Endometrial microvascular endothelial cells (primary cell): ENCODE results near the gene ERO1B. TPM values are rescaled to one million over a fixed set of nuclear protein-coding genes. Genes with fewer than 3 reads are reported as not detected.
"Not testable (repeated sequence)": the region's sequence is repeated elsewhere in the genome, so short reads cannot be mapped to it uniquely, and the experiment has no call there.

Source experiments
- in situ Hi-C: cut with HindIII; loops from 2 replicates; pipeline ENCODE4 v1.10.0; 2017; ENCODE audit warnings: low sequenced_read_pairs, low pct_unique_long_range_greater_than_20kb; ENCODE audit errors: inconsistent ontology term
- total RNA-seq: library from RNA; depleted of rRNA; stranded (reverse); fragments of >200 nt; gene quantifications from one replicate; pipeline ENCODE4 v1.2.3, GENCODE V29; 2015; ENCODE audit errors: inconsistent ontology term

The ERO1B gene, protein sequence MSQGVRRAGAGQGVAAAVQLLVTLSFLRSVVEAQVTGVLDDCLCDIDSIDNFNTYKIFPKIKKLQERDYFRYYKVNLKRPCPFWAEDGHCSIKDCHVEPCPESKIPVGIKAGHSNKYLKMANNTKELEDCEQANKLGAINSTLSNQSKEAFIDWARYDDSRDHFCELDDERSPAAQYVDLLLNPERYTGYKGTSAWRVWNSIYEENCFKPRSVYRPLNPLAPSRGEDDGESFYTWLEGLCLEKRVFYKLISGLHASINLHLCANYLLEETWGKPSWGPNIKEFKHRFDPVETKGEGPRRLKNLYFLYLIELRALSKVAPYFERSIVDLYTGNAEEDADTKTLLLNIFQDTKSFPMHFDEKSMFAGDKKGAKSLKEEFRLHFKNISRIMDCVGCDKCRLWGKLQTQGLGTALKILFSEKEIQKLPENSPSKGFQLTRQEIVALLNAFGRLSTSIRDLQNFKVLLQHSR
- total RNA-seq = 0.65 TPM

DNA sequence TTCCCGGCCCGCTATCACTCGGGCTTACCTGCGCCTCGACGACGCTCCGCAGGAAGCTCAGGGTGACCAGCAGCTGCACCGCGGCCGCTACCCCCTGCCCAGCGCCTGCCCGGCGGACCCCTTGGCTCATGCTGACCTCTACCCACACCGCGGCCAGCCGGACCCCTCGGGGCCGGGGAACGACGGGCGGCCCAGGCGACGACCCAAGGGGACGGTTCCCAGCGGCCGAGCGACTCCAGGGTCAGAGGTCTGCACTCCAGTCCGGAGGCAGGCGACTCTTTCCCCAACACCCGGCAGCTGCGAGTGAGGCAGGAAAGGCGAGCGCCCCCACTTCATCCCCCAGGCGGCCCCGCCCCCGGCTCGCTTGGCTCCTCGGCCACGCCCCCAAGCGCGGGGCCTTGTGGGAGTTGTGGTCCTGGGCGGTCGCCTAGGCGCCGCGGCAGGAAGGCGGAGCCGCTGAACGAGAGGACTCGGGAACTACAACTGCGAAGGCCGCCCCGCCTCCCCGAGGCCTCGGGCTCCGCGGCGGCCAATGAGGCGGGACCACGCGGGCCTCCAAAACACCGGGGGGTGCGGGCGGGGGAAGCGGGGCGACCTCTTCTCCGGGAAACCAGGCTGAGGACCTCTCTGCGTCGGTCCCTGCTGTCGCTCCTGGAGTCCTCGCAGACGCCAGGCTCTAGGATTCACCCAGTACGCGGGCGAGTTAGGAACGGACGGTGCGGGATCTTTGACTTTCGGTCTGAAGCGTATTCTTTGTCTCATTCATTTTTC is at the start of gene ERO1B:
ERO1B (minus strand) TSS at position 305 of the 771 bp plus-strand sequence; CDS start at position 130, 175 bp downstream.
- in situ Hi-C loops = no loop called here

DNA sequence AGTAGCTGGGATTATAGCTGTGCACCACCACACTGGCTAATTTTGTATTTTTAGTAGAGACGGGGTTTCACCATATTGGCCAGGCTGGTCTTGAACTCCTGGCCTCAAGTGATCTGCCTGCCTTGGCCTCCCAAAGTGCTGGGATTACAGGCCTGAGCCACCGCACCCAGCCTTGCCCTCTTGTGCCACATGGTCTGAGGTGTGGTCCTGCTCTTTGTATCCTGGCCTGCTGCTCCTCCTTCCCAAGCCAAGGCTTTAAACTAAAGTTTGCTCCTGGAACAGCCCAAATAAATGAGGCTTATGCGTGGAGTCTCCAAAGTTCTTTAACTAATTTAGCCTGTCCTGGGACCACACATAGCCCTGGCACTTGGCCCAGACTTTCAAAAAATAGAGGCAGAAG is 49.7 kb upstream of the ERO1B start:
- in situ Hi-C loops = not testable (repeated sequence)

DNA sequence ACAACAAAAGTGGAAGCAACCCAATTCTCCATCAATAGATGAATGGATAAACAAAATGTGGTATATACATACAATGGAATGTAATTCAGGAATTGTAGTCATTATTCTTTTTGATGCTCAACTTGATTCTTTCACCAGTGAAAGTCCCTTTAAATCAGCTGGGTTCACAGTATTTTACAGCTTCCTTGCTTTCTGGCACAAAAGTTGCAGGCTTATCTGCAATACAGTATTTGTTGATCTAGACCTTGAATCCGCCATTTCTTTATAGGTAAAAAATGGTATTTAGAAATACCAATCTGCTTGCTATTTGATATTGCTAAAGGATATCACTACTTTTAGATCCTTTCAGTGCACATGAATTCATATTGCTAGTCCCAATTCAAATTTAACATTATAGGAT is 44.7 kb upstream of the ERO1B start:
- in situ Hi-C loops = no loop called here

DNA sequence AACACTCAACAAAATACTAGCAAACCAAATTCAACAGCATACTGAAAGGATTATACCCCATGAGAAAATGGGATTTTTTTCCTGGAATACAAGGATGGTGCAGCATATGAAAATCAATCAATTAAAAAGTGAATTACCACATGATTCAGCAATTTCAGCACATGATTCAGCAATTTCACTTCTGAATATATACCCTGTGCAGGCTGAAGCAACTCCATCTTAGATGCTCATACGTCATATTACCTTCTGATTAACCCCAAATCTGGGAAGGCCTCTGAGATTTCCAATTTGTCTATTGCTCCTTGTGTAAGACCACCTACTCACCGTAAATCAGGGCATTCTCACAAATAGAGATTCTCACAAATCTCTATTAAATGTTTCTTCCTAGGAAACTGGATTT is 43.8 kb upstream of the ERO1B start:
- in situ Hi-C loops = no loop called here

DNA sequence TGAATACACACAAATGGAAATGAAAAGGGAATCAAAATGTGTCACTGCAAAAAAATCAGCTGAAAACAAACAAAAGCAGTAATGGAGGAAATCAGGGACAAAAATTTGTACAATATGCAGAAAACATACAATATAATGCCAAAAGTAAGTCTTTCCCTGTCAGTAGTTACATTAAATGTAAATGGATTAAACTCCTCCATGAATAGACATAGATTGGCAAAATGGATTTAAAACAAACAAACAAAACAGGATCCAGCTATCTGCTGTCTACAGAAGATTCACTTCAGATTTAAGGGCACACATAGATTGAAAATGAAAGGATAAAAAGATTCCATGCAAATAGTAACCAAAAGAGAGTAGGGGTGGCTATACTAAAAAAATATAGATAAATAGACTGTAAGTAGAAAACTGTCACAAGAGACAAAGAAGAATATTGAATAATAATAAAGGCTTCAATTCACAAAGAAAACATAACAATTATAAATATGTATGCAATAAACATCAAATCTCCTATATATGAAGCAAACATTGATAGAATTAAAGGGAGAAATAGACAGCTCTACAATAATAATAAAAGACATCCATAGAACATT is 42.2 kb upstream of the ERO1B start:
- in situ Hi-C loops = no loop called here

DNA sequence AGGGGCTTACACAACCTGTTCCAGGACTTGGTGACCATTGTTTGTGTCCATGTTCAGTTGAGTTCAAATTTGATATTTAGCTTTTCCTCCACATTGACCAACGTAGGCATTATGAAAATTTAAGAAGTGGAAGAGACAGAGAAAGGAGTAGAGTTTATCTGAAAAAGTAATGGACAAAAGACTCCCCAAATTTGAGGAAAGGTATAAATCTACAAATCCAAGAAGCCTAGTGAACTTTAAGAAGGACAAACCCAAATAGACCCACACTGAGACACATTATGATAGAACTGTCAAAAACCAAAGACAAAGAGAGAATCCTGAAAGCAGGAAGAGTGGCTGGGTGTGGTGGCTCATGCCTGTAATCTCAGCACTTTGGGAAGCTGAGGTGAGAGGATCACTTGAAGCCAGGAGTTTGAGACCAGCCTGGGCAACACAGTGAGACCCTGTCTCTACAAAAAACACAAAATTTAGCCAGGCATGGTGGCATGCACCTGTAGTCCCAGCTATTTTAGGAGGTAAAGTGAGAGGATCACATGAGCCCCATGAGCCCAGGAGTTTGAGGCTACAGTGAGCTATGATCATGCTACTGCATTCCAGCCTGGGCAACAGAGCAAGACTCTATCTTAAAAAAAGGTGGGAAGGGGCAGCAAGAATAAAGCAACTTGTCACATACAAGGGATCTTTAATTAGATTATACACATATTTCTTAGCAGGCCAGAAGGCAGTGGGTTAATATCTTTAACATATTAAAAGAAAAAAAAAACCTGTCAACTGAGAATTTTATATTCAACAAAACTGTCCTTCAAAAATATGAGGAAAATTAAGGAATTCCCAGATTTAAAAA is 41.0 kb upstream of the ERO1B start:
- in situ Hi-C loops = no loop called here

DNA sequence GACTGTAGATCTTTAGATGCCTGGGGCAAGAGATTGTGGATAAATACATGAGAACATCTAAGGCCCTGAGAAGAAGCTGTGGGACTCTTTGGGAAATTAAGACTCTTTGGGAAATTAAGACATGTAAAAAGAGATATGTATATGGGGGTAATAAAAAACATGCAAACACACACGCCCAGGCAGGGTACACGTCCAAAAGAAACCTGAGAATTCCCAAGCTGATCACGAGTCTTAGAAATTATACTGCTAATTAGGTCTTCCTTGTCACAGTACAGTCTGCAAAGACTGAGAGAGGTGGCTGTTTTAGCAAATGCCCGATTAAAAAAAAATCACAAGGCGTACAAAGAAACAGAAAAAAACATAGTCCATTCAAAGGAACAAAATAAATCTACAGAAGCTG is 39.3 kb upstream of the ERO1B start:
- in situ Hi-C loops = no loop called here

DNA sequence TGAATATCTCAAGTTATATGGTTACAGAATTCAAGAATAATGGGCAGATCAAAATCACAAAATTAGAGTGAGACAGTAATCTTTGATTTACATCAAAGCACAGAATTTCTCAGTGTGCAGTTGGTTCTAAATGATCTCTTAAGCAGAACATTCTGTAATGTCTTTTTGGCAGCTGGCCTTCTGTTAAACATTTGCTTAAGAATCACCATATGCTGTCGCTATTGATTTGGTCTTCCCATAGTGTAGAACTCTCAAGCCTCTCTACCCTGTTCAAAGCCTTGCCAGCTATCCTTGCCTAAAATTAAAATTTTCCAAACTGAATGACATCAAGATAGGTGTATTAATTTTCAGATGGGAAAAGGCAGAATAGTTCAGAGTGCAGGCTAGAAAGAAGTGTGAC is 38.9 kb upstream of the ERO1B start:
- in situ Hi-C loops = no loop called here

DNA sequence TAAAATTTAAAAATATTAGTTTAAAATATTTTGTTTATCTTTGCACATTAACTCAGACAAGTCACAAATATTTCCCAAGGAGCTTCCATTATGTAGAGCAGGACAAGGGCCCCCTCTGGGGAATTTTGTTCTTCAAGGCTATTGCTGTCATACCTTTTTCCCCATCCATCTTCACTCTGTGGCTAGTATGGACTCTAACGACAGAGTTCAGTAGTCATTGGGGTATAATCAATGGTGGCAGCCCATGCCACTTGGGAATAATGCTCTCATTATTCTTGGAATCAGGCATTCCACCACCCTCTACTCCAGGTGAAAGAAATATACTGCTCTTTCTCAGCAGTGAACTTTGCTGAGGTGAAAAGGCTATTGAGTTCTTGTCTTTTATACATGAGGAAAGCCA is 38.5 kb upstream of the ERO1B start:
- in situ Hi-C loops = no loop called here

DNA sequence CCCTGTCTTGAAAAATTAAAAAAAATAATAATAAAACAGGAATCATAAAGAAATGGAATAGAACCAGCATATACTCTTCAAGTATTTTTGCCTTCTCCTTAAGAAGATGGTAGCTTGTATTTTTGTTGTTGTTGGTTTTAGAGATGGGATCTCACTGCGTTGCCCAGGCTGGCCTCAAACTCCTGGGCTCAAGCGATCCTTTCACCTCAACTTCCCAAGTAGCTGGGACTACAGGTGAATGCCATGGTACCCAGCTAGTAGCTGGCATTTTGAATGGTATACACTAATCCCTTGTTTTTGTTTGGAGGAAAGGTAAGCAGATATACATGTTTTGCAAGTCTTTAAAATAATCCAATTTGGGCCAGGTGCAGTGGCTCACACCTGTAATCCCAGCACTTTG is 34.7 kb upstream of the ERO1B start:
- in situ Hi-C loops = no loop called here

DNA sequence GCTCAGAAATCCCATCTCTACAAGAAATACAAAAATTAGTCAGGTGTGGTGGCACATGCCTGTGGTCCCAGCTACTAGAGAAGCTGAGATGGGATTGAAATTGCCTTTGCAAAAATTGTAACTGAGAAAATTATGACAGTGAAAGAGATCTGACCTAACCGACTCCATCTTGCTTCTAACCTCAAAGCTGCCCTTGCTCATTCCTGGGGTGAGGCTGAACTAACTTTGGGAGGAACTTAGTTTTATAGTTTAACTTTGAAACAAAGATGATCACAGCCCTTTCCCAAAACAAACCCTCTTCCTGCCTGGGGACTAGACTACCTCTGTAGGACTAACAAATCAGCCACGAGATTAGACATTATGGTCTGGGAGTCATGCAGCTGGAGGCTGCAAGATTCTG is 33.8 kb upstream of the ERO1B start:
- in situ Hi-C loops = no loop called here

DNA sequence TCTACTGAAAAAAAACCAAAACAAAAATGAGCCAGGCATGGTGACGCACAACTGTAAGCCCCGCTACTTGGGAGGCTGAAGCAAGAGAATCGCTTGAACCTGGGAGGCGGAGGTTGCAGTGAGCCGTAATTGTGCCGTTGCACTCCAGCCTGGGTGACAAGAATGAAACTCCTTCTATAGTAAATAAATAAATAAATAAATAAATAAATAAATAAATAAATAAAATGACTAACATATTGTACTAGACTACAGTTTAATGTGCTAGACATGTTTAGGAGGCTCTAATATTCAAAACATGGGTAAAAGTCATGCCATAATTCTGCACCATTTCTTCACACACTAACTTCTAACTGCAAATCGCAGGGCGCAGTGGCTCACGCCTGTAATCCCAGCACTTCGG is 33.3 kb upstream of the ERO1B start:
- in situ Hi-C loops = no loop called here

DNA sequence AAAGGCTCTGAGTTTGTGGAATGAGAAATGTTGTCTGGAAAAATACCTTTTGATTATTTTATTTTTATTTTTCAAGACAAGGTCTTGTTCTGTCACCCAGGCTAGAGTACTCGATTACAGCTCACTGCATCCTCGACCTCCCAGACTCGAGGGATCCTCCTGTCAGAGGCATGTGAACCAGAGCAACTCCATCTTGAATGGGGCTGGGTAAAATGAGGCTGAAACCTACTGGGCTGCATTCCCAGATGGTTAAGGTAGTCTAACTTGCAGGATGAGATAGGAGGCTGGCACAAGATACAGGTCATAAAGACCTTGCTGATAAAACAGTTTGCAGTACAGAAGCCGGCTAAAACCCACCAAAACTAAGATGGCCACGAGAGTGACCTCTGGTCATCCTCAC is 32.3 kb upstream of the ERO1B start:
- in situ Hi-C loops = not testable (repeated sequence)

DNA sequence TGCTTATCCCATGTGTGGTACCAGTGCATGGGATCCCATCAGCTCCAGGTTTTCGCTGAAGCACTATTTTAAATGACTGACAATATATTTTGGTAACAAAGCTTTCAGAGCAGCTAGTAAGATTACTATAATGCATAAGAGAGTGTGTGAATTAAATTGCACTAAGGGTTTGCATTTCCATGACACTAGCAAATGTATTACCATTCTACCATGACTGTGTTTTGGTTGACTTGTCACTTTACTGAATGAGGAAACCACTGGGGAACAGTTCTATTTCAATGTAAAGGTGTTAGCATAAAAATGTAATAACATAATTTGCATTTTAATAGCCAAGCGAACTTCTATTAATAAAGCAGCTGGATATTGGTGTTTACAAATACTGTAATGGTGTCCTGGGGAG is 31.7 kb upstream of the ERO1B start:
- in situ Hi-C loops = no loop called here

DNA sequence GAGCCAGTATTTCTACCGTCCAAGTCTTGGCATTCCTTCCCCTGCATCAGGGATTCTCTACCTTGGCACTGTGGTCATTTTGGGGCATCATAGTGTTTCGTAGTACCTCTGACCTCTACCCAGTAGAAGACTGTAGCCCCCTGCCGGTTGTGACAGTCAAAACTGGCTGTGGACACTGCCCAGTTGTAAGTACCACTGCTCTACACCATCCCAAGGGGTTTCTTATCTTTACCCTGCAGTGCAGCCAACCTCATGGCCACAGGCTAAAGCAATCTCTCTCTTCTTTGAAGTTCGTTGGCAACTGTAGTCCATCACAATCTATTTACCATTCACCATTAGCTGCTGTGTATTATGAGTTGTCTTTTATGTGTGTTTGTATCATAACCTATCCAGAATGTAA is 29.3 kb upstream of the ERO1B start:
- in situ Hi-C loops = no loop called here

DNA sequence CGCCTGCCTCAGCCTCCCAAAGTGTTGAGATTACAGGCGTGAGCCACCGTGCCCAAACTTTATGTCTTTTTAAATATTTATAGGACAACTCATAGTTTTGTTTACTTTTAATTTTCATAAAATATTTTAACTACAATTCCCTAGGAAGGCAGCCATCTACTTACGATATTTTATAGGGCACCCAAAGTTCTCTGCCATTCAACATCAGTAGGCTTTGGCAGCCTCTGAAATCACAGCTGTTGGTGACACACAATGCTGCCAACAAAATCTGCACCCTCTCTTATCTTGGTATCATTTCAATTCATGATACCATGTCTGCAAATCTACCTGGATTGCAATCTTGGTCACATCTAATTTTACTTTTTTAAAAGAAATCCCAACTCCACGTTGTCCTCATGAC is 27.1 kb upstream of the ERO1B start:
- in situ Hi-C loops = no loop called here

DNA sequence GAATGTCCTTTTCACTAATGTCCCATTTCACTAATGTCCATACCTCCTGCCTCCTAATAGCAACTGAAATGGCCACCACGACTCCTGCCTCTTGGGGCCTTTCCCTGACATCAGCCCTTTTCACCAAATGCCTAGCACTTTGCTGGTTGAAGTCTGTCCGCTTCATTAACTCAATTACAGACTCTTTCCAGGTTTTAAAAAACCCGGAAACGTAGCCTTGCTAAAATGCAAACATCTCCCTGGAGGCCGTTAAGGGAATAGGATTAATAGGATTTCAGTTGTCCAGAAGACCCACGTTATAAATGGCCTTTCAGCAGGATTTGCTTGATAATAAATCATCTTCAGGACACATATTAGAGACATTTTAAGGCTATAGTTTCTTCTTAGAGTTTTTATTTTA is 25.7 kb upstream of the ERO1B start:
- in situ Hi-C loops = no loop called here

DNA sequence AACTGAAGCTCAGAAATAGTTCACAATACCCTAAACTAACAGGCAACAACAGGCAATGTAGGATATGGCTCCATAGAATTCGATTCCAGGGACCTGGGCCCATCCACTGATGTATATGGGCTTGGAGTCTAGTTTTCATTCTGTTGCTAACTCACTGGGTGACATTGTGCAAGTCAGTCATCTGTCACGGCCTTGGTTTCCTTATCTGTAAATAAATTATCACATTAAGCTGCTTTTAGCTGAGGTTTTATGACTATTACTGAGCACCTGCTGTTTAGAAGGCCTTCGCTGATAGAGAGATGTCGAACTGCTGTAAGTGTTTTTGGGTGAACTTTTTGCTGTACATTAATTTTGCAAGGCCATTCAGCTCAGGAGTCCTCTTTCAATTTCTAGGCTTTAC is 22.9 kb upstream of the ERO1B start:
- in situ Hi-C loops = no loop called here

DNA sequence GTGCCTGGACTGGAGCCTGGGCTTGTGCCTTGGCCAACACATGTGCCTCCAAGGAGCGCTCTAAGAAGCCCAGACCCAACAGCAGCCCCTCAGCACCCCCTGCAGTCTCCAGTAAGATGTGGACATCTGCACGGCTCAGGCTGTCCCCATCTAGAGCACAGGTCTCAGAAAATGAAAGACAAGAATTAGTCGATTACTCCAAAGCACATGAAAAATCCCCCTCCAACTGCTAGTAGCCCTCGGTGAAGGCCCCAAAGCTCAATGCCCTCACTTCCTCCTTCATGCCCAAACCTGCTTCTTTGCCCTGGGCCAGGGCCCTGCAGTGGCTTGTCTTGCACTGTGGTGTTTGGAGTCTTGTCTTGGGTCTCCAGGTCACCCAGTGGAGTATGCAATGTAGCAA is 21.9 kb upstream of the ERO1B start:
- in situ Hi-C loops = no loop called here
